ENCODE data around the gene CHST12.

DNA sequence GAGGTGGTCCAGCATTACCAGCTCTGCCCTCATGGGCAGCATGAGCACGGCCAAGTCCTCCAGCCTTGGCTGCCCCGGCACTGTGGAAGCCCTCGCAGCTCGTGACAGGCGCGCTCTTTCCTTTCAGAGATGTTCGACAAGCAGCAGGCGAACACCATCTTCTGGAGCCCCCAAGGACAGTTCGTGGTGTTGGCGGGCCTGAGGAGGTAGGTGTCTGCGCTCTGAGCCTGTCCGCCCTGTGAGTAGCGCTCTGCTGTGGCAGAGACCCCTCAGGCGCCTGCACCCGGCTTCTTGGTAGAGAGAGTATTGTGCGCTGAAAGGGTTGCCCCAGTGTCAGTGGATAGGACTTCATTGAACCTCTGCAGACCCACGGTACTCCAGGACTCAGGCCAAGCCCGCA is 29.0 kb upstream of the CHST12 start:
- TF ChIP-seq, protein P1, sequence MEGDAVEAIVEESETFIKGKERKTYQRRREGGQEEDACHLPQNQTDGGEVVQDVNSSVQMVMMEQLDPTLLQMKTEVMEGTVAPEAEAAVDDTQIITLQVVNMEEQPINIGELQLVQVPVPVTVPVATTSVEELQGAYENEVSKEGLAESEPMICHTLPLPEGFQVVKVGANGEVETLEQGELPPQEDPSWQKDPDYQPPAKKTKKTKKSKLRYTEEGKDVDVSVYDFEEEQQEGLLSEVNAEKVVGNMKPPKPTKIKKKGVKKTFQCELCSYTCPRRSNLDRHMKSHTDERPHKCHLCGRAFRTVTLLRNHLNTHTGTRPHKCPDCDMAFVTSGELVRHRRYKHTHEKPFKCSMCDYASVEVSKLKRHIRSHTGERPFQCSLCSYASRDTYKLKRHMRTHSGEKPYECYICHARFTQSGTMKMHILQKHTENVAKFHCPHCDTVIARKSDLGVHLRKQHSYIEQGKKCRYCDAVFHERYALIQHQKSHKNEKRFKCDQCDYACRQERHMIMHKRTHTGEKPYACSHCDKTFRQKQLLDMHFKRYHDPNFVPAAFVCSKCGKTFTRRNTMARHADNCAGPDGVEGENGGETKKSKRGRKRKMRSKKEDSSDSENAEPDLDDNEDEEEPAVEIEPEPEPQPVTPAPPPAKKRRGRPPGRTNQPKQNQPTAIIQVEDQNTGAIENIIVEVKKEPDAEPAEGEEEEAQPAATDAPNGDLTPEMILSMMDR (IDR thresholded peaks at IDR 0.05): no peak
- no peak for TF ChIP-seq ZFX (IDR thresholded peaks at IDR 0.05; ENCODE audit: borderline replicate concordance)

All from 22Rv1 (cell line).